ENCODE measurements around the gene RAPGEF5.

The RAPGEF5 gene

DNA sequence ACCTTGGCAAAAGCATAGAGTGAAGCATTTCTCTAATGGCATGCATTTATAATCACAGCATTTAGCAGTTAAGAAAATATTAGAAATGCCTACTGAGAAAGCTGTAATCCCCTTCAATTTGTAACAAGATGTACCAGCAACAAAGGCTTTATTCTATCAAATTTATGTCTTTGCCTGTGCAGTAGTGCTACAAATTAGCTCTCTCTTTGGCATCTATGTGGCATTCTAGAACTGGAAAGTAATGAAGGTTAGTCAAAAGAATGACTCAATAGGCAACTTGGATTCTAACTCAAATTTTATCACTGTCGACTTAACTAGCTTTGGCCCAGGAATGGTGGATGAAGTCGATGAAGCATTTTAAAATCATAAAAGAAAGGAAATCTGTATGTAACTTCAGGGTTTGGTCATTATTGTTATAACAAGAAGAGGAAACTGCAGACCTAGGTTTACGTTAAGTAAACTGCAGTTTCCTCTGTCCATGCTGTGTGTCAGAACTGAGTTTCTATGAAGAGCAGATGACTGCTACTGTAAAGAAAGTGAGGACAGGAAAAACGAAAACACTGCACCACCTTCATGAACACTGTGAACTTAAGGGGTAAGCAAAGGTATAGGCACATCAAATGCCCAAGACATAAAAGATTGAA, 140.0 kb downstream of the RAPGEF5 start:
- DNase-seq, result no peak

DNA sequence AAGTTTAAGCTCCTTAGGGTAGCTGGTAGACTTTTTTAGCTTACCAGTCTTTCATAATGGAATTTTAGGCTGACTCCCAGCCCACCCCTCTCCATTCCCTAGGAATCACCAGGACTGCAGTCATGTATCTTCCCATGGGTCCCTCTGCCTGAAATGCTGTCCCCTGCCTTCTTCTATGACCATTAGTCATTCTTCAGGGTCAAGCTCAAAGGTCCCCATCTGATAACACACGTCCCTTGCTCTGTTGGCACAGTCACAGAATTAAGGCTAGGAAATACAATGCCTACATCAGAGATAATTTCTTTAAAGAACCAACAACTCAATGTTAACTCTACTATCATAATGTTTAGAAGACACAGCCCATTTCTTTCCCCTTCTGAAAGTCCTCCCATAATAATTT, 140.6 kb downstream of the RAPGEF5 start:
- DNase-seq, result no peak

DNA sequence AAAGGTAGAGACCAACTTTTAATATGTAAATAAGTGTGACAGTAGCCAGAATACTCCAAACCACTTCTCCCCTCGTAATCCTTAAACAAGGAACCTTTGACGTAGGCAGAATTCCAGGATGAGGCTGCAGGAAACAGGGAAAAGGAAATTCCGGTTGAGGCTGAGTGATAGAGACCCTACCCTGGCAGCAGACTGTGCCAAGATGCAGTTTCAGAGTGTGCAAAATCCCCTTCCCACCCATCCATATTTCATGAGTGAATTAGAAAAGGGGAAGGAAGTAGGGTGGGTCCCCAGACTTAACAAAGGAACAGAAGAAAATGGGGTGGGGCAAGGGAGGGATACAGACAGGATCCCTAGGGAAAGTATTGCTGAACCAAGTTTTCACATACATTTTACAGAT, 143.0 kb downstream of the RAPGEF5 start:
- DNase-seq, result no peak

DNA sequence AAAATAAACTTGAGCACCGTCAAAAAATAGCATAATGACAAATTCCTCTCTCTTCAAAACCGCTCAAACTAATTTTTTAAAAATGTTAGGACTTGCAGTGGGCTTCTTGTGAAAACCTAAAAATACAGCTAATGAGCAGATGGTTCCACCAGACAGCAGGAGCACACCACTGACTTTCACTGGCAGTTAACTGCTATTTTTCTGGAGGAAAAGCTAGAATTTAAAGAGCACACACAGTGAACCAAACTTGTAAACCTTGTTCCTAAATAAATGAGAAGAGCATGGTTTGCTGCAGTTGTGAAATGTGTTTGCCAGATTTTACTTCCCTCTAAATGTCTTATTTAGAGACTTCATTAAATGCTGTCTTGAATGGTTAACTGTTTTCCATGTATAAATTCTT, 143.9 kb downstream of the RAPGEF5 start:
- DNase-seq, result no peak

DNA sequence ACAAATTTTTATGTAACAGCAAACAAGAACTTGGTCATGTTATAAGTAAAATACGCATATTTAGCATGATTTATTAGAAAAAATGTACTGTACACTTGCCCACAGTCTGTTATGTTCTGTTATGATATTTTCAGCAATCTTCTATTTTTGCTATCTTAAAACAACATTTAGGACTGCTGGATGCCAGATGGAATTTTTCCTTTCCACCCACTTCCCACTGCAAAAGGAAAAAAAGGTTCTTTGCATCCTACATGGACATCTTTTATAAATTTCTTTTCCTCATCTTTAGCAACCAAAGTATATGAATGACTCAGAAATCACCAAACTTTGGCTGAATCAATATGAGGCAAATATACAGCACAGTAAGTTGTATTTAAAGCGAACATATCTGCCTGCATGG, 146.0 kb downstream of the RAPGEF5 start:
- no peak for DNase-seq

DNA sequence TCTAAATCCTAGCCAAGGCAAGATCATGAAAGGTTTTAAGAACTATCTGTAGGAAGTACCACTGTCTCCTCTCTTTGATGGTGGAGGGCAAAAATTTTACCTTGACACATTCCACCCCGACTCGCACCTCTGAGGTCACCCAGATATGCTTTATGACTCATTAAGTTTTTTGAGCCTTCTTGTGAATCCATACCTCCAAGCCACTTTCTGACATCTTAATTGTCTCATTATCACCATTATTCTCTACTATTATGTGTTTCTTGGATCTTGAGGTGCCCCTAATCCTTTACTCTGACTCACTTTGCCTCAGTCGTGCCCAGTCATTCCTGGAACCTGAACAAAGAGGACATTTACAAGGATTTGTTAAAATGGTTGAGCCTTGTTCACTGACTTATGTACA, 146.6 kb downstream of the RAPGEF5 start:
- DNase-seq, result no peak

DNA sequence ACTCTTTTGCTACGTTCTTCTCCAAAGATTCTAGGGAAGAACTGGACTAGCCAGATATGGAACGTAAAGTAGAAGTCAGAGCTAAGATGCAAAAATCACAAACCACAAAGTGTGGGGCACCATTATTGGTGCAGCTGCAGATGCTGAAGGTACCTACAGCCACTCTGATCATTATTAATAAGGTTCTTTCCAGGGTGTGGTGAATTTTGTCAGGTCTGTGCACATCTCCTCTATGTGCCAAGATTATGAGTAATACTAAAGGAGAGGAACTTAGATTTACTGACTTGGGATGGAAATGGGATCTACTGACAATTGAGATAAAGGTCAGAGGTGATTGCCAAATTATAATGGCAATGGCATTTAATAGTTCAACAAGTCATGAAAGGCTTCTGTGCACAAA, 148.2 kb downstream of the RAPGEF5 start:
- no peak for DNase-seq

DNA sequence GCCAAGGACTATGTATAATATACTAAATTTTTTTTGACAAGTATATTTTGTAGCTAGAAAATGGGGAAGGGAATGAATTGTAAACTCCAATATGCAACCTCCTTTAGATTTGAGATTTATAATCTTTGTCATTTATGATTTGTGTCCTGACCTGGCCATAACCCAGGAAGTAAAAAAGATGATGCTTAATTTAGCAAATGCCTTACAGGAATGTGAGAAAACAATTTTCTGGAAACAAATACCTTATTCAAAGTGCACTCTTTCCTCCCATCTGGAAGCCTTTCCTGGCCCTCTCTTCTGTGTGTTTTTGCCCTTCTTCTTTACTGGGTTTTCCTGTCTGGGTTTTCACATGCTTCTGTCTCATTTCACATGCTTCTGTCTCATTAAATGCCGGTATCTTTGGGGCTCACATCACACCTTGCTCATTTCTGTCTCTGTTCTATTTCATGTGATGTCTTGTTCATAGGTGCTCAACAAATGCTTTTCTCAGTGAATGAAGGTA, 149.2 kb downstream of the RAPGEF5 start:
- DNase-seq, result no peak

DNA sequence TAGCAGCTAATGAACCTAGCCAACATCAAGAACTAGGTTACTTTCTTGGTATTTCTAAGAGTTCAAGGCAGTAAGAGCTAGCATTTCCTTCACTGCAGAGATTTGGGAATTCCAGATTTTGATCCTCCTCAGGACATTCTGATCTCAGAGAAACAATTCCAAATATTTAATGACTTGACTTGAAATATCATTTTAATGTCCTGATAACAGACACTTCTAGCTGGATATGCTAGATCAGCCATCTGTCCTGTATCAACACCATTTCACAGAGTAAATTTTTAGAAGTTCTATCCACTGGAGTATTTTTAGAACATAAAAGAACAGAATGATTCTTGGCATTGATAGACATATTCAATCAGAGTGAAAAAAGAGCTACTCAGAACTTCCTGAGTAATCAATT, 151.3 kb downstream of the RAPGEF5 start:
- DNase-seq, result no peak

DNA sequence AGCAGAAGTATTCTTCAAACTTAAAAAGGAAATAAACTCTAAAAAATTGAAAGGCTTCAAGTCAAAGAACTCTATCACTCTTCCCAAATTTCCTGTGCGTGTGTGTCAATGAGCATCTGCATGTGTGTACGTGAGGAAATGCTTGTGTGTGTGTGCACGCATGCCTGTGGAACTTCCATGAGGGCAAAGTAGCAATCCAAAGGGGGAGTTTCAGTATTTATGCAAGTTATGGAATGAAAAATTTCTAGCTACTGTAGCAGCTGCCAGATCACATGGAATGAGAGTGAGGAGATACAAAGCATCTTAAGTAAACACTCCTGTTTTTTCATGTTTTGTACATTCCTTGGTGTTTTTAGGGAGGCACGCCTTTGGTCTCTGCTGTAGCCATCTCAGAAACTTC, 152.6 kb downstream of the RAPGEF5 start:
- DNase-seq, result no peak

DNA sequence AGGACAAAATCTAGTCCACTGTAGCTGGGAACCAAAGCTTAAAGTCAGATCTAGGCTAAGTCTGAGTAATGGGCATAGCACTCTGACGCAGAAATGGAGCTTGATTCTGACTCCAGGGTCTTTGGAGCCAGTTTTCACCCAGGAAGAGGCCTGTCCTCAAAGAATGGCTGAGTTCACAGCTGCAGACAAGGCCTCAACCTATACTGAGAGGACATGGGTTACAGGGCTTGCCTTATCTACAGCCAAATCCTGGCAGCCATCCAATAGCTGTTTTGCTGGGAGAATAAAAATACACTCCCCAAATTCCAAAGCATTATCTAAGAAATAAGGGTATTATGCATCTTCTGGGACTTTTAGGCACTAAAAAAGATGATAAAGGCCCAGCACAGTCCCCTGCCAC, 154.8 kb downstream of the RAPGEF5 start:
- no peak for DNase-seq

DNA sequence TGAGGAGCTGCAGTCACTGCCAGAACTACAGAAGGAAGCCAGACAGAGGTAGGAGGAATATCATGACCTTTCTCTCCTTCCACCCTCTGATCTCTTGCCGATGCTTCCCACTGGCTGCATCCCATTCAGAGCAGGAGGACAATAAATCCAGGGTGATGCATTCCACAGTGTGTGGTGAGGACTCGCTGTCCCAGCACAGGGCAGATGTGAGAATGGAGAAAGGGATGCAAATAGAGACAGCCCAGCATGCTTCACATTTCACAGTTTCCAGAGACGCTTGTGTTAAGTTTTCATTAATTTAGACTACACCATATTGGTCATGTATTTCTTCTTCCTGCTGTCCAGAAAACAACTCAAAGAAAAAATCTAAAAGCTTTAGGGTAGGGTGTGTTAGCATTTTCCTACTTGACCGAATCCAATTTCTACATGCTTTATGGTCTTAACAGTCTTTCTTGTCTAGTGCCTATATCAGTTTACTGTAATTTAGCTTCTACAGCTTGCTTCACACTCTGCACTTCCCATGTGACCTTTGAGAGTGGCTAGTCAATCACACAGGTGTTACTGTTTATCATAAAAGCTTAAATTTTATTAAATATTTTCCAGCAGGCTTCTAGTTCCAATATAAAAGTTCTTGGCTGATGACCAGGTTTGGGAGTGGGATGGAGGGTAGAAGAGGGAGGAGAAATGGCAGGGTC, 155.6 kb downstream of the RAPGEF5 start:
- no peak for DNase-seq

DNA sequence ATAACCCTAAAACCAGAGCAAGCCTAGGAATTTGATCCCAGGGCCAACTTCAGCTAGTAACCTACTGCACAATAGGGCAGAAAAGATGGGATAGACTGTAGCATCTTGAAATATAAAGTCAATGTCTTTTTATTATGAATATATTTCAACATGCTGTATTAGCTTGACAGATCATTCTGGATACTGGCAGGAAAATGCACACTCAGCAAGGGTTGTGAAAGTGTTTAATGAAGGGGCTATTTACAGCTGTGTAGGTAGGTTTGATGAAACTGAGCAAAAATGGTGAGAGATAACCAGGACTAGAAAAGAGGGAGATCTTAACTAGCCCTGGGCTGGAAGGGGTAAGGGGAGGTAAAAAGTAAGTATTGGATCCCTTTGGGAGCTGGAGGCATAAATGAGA, 156.2 kb downstream of the RAPGEF5 start:
- DNase-seq, result no peak

DNA sequence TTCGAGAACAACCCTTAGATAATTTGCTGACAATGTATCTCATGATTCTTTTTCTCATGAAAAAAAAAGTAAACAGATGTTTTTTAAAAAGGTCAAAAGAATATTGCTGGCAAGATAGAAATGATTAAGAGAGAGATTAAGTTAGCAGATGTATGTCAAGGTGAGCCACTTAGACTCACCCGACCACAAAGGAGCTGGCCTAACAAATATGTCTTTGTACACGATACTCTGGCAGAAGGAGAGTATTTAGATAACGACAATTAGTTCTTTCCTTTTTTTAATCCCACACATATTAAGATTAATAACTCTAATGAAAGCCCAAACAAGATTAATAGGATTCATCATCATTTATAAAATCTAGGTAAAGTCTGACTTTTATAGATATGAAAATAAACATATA, 156.7 kb downstream of the RAPGEF5 start:
- DNase-seq, result no peak

DNA sequence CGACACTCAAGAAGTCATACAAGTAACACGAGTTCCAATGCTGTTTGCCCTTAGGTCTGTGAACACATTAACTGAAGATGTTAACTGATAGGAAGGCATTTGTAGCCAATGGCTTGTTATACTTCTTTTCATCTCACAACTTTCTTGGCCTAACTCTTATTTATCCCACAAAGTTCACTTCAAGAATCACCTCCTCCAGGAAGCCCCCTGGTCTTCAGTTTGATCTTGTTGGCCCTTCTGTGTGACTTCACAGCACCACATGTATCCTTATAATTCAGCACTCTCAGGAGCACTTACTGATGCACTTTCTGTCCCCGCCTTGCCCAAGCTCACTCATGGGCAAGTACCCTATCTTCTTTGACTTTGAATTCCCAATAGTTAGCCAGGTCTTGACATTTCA, 159.6 kb downstream of the RAPGEF5 start:
- no peak for DNase-seq

DNA sequence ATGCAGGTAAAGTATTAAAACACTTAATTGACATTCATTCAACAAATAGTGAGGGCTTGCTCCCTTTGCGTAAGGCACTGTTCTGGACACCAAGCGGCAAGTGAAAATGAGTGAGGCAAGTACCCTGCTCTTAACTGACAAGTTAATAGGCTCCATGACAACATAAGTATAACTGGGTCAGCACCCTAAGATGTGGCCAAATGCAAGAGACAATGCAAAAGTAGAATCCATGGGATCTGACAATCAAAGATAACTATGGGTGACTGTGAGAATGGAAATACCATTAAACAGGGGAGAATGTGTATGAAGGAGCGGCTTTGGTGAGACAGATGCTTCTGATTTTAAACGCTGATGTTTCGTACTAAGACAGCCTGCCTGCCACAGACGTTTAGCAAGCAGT, 160.5 kb downstream of the RAPGEF5 start:
- DNase-seq, result no peak

DNA sequence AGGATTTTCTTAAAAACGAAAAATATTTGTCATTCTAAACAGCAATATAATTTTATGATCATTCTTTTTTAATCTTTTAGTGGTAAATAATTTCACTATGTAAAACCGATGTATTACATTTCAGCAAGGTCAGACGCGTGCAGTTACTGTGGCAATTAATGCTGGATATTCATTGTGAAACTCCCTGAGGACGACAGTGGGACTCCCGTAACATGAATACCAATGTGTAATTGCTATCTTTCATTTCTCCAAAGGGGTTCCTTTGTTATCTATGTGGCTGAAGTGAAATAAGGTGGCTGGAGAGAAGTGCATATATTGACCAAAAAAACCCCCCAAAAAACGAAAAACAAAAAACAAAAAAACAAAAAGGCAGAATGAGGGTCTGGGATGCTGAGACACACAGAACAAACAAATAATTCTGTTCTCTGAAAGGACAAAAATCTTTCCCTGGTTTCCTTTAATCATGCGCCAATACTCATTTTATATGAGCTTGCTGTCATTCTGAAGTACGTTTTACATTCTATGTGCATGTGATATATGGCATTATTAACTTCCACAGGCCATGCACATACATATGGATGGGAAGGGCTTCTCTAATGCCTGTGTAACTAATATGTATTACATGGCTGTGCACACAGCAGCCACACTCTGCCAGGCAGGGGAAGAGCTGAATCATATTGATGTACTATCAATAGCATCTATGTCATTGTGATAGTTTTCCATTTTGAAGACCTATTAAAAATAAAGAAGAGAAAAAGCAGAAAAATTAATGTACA, 161.4 kb downstream of the RAPGEF5 start:
- no peak for DNase-seq

DNA sequence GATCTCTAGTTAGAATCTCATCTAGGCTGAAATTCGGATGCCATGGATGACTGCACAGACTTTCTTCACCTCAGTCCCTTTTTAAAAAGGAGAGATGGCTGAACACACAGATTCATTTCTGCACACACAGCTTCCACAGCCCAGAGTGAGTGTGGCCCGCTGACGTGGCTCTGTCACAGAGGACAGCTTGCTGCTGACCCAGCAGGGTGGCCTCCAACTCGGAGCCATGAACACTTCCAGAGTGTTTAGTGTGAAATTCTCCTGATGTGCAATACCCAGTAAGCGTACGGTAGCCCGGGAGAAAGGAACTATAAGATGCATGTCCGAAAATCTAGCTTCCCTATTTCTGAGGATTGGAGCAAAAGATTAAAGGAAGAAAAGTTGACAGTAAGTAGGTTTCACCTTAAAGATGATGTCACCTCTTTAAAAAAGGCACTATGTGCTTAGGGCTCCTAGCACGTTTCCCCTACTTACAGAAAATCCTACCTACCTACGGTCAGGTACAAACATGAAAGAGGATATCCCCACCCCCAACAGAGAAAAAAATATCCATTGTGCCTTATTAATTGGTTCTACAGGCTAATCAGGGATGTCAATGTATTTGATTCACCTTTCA, 162.2 kb downstream of the RAPGEF5 start:
- no peak for DNase-seq

DNA sequence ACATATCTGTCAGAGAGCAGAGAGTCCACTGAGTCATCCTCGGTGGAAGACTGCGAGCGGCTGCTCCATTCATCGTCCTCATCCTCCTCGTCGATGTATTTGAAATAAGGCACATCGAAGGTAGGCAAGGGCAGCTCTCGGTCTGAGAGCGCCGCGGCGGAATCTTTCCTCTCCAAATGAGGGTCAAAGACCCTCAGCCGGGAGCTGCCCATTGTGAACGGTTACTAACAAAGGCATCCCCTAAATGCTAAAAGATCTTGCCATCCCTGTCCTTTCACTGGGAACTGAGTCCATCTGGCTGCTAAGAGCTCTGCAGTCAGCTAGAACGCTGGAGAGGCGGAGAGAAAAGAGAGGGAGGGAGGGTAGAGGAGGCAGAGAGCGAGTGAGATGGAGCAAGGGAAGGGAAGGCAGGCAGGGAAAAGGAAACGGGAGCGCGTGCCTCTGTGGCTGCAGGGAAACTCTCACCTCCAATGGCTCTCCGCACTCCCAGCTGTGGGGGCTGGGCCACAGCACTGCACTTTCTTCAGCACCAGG, 163.4 kb downstream of the RAPGEF5 start:
- DNase-seq, result no peak

DNA sequence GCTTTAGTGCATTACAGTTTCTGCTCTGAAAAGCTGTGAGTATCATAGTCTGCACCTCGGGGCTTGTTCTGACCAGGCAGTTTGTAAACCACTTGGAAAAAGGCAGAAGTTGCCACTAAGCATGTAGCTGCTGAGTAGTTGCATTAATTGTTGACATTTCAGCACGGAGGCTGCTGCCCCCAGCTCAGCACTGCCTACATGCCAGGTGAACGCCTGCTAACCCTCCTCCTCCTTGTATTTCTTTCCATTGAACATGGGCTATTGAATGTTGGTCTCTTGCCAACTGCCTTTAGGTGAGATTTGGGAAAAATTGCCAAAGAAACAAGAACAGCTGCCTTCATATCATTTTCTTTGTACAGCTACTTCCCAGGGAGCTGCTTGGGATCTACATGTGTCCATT, 164.2 kb downstream of the RAPGEF5 start:
- DNase-seq, result no peak

DNA sequence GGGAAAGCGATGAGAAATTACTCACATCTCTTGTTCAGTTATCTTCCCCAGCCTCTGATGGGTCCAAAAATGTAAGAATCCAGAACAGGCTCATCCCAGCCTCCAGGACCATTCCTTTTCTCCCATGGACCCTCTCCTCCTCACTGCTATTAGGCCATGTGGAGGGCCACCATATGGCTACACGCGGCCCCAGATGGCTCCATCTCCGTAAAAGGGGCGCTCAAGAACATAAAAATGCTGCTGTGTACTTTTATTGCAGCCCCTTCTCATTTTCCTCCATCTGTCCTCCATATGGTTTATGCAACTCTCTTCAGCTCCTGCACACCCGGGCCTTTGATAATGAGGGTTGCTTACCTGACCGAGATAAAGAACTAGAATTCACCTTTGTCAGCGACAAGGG, 166.2 kb downstream of the RAPGEF5 start:
- no peak for DNase-seq

DNA sequence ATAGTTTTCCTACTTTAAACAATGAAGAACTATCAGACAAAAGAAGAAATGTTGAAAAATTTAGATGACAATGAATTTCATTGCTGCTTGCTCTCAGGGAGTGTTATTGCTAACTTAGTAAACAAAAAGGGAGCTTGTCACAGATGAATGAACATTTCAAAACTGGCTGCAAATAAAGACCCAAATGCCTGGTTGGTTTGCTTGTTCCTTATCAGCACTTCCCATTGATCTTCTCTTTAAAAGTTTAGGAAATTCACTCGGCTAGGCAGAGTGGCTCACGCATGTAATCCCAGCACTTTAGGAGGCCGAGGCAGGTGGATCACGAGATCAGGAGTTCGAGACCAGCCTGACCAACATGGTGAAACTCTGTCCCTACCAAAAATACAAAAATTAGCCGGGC, 167.2 kb downstream of the RAPGEF5 start:
- DNase-seq, result no peak

DNA sequence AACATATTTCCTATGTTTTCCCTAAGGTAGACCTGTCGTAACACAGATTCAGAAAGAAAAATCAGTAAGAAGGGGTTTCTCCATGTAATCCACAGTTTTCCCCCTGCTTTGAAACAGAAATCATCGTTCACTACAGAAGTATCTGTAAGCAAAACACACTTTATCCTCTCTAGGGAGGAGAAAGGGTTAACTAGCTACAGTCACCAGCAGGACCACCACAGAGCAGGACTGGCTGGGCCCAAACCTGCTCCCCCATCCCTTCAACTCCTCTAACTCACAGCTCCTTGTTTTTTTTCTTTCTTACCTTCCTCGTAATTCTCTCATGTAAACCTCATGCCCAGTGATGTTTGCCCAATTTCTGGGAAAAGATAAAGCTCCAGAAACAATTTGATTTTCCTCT, 167.7 kb downstream of the RAPGEF5 start:
- no peak for DNase-seq

All from T-helper 1 cell (primary cell).